ENCODE measurements around the gene POLE3.

POLE3 gene

GRCh38 chr9:113363336-113363735, 47.1 kb downstream of the POLE3 start:
- no peak for DNase-seq
- Mint-ChIP-seq H3K27ac (no peak overlapping the region), H3K4me3 (no peak overlapping the region), H3K36me3 (ENCODE audit: low read depth) (no peaks in the 10 kb centered on the region), H3K9me3 (no peaks in the 10 kb centered on the region), H3K27me3 (ENCODE audit: low read depth, poor library complexity) (peaks cover 32% of the 10 kb centered on the region), H3K4me1 (peaks cover 18% of the 10 kb centered on the region)
- TF ChIP-seq CTCF (IDR thresholded peaks at IDR 0.05), result no peak

- peaks cover 18% of the 10 kb centered on the region for H3K4me1 Mint-ChIP-seq
Observed at GRCh38 chr9:113361304-113362018, 49.0 kb downstream of the POLE3 start.

GRCh38 chr9:113360242-113360842, 50.1 kb downstream of the POLE3 start:
- TF ChIP-seq CTCF (IDR thresholded peaks at IDR 0.05), result no peak
- no peak overlapping the region for H3K27ac Mint-ChIP-seq
- no peaks in the 10 kb centered on the region for H3K36me3 Mint-ChIP-seq (ENCODE audit: low read depth)
- peaks cover 47% of the 10 kb centered on the region for H3K27me3 Mint-ChIP-seq (ENCODE audit: low read depth, poor library complexity)
- no peak for DNase-seq
- no peaks in the 10 kb centered on the region for H3K9me3 Mint-ChIP-seq
- peaks cover 18% of the 10 kb centered on the region for H3K4me1 Mint-ChIP-seq
- no peak overlapping the region for H3K4me3 Mint-ChIP-seq

More at GRCh38 chr9:113361304-113362018, 49.0 kb downstream of the POLE3 start:
- no peak overlapping the region for H3K4me3 Mint-ChIP-seq
- no peaks in the 10 kb centered on the region for H3K9me3 Mint-ChIP-seq
- H3K27ac Mint-ChIP-seq, result no peak overlapping the region
- TF ChIP-seq CTCF (IDR thresholded peaks at IDR 0.05), result no peak
- no peak for DNase-seq
- no peaks in the 10 kb centered on the region for H3K36me3 Mint-ChIP-seq (ENCODE audit: low read depth)
- peaks cover 38% of the 10 kb centered on the region for H3K27me3 Mint-ChIP-seq (ENCODE audit: low read depth, poor library complexity)

GRCh38 chr9:113359385-113359784, 51.1 kb downstream of the POLE3 start:
- no peaks in the 10 kb centered on the region for H3K9me3 Mint-ChIP-seq
- no peak overlapping the region for H3K27ac Mint-ChIP-seq
- H3K36me3 Mint-ChIP-seq (ENCODE audit: low read depth), result no peaks in the 10 kb centered on the region
- H3K4me3 Mint-ChIP-seq, result no peak overlapping the region
- peaks cover 56% of the 10 kb centered on the region for H3K27me3 Mint-ChIP-seq (ENCODE audit: low read depth, poor library complexity)
- peaks cover 18% of the 10 kb centered on the region for H3K4me1 Mint-ChIP-seq
- DNase-seq, result no peak
- no peak for TF ChIP-seq CTCF (IDR thresholded peaks at IDR 0.05)

Data from nephron progenitor cell (in vitro differentiated cells).